H9 (cell line): ENCODE measurements around the gene LUZP2. TPM values are rescaled to one million over a fixed set of nuclear protein-coding genes. Genes with fewer than 3 reads are reported as not detected.

Experiments used
- DNase-seq: peaks from one replicate; pipeline ENCODE4 v3.0.0-alpha.2; 2017
- H2AFZ ChIP-seq: one replicate; pipeline ENCODE4 v1.6.1; 2013; ENCODE audit warnings: mild to moderate bottlenecking, low read length, control low read depth, moderate library complexity
- H2AK5ac ChIP-seq: 2 replicates; pipeline ENCODE4 v1.6.1; 2013; ENCODE audit warnings: low read length, control low read depth, mixed read lengths; ENCODE audit not compliant: insufficient read length
- H2BK120ac ChIP-seq: one replicate; pipeline ENCODE4 v1.6.1; 2013; ENCODE audit warnings: low read depth, mild to moderate bottlenecking, low read length, control low read depth, inconsistent platforms; ENCODE audit not compliant: poor library complexity, severe bottlenecking
- H2BK12ac ChIP-seq: 2 replicates; pipeline ENCODE4 v1.6.1; 2013; ENCODE audit warnings: low read length, control low read depth, mixed read lengths, low read depth; ENCODE audit not compliant: insufficient read length
- H2BK15ac ChIP-seq: 2 replicates; pipeline ENCODE4 v1.6.1; 2013; ENCODE audit warnings: low read depth, low read length, control low read depth
- H2BK20ac ChIP-seq: one replicate; pipeline ENCODE4 v1.6.1; 2013; ENCODE audit warnings: low read depth, mild to moderate bottlenecking, low read length, control low read depth, inconsistent platforms; ENCODE audit not compliant: poor library complexity, severe bottlenecking
- H2BK5ac ChIP-seq: 2 replicates; pipeline ENCODE4 v1.6.1; 2013; ENCODE audit warnings: low read length, control low read depth, mixed read lengths; ENCODE audit not compliant: insufficient read length
- H3K14ac ChIP-seq: 2 replicates; pipeline ENCODE4 v1.6.1; 2013; ENCODE audit warnings: low read length, control low read depth; ENCODE audit not compliant: insufficient read depth
- H3K18ac ChIP-seq: 2 replicates; pipeline ENCODE4 v1.6.1; 2013; ENCODE audit warnings: low read depth, mild to moderate bottlenecking, mixed read lengths, low read length, control low read depth; ENCODE audit not compliant: insufficient read length
- H3K23ac ChIP-seq: 2 replicates; pipeline ENCODE4 v1.6.1; 2013; ENCODE audit warnings: low read length, control low read depth, mixed read lengths, low read depth; ENCODE audit not compliant: insufficient read length
- H3K23me2 ChIP-seq: 2 replicates; pipeline ENCODE4 v1.6.1; 2013; ENCODE audit warnings: low read depth, mild to moderate bottlenecking, mixed read lengths, low read length, control low read depth; ENCODE audit not compliant: insufficient read length, poor library complexity, severe bottlenecking
- H3K27ac ChIP-seq: 2 replicates; pipeline ENCODE4 v1.5.1; 2013; ENCODE audit warnings: low read length, control low read depth, mixed read lengths, low read depth; ENCODE audit not compliant: insufficient read length
- H3K27me3 ChIP-seq: 2 replicates; pipeline ENCODE4 v1.6.1; 2013; ENCODE audit warnings: low read length, control low read depth, inconsistent platforms; ENCODE audit not compliant: insufficient read depth
- H3K4ac ChIP-seq: 2 replicates; pipeline ENCODE4 v1.6.1; 2013; ENCODE audit warnings: low read depth, mild to moderate bottlenecking, control low read depth, inconsistent platforms, low read length, moderate library complexity
- H3K4me1 ChIP-seq: 2 replicates; pipeline ENCODE4 v1.6.1; 2013; ENCODE audit warnings: low read length, control low read depth, inconsistent platforms; ENCODE audit not compliant: insufficient read depth
- H3K4me2 ChIP-seq: 2 replicates; pipeline ENCODE4 v1.6.1; 2013; ENCODE audit warnings: low read length, control low read depth, mixed read lengths; ENCODE audit not compliant: insufficient read length, insufficient read depth
- H3K56ac ChIP-seq: 2 replicates; pipeline ENCODE4 v1.6.1; 2013; ENCODE audit warnings: low read depth, mild to moderate bottlenecking, mixed read lengths, low read length, control low read depth; ENCODE audit not compliant: insufficient read length
- H3K79me1 ChIP-seq: 2 replicates; pipeline ENCODE4 v1.6.1; 2013; ENCODE audit warnings: low read depth, mild to moderate bottlenecking, moderate library complexity, low read length, control low read depth, inconsistent platforms; ENCODE audit not compliant: insufficient read depth, poor library complexity, severe bottlenecking
- H3K79me2 ChIP-seq: 2 replicates; pipeline ENCODE4 v1.6.1; 2013; ENCODE audit warnings: low read length, control low read depth, inconsistent platforms; ENCODE audit not compliant: insufficient read depth
- H3K9ac ChIP-seq: 2 replicates; pipeline ENCODE4 v1.6.1; 2013; ENCODE audit warnings: low read length, control low read depth, mixed read lengths; ENCODE audit not compliant: insufficient read length; ENCODE audit errors: extremely low read depth
- H3K9me3 ChIP-seq: one replicate; pipeline ENCODE4 v1.6.1; 2013; ENCODE audit warnings: low read depth, low read length, inconsistent platforms; ENCODE audit not compliant: control insufficient read depth
- H3T11ph ChIP-seq: one replicate; pipeline ENCODE4 v1.6.1; 2013; ENCODE audit warnings: mild to moderate bottlenecking, low read length, control low read depth, inconsistent platforms
- H4K20me1 ChIP-seq: one replicate; pipeline ENCODE4 v1.6.1; 2013; ENCODE audit not compliant: control insufficient read depth, insufficient read length, insufficient read depth
- H4K5ac ChIP-seq: 2 replicates; pipeline ENCODE4 v1.6.1; 2013; ENCODE audit warnings: low read depth, mild to moderate bottlenecking, mixed read lengths, low read length, control low read depth; ENCODE audit not compliant: insufficient read length
- H4K8ac ChIP-seq: replicated peaks from 2 replicates; pipeline ENCODE4 v1.6.1; 2013; ENCODE audit warnings: low read length, control low read depth, mixed read lengths, low read depth; ENCODE audit not compliant: insufficient read length
- H4K91ac ChIP-seq: 2 replicates; pipeline ENCODE4 v1.6.1; 2013; ENCODE audit warnings: low read depth, mild to moderate bottlenecking, moderate library complexity, mixed read lengths, low read length, control low read depth; ENCODE audit not compliant: insufficient read length
- H3K27ac Mint-ChIP-seq, 3 experiments: 2 replicates in 2 of 3; 3 replicates in 1 of 3; pipeline ENCODE4 v1.8.0; 2020 to 2021; ENCODE audit warnings: mixed read lengths in 3 of 3, mild to moderate bottlenecking in 1 of 3, moderate library complexity in 1 of 3
- H3K27me3 Mint-ChIP-seq: 2 replicates; pipeline ENCODE4 v1.8.0; 2021; ENCODE audit warnings: low read depth, mild to moderate bottlenecking, moderate library complexity, mixed read lengths
- H3K36me3 Mint-ChIP-seq, 3 experiments: 2 replicates in 2 of 3; 3 replicates in 1 of 3; pipeline ENCODE4 v1.8.0; 2020 to 2021; ENCODE audit warnings: low read depth in 3 of 3, mixed read lengths in 3 of 3; ENCODE audit not compliant: insufficient read depth in 1 of 3
- H3K4me1 Mint-ChIP-seq, 2 experiments: 2 replicates each; pipeline ENCODE4 v1.8.0; 2020; ENCODE audit warnings: mixed read lengths in 2 of 2
- H3K4me3 Mint-ChIP-seq, 2 experiments: 2 replicates in 1 of 2; 3 replicates in 1 of 2; pipeline ENCODE4 v1.8.0; 2020 to 2021; ENCODE audit warnings: mild to moderate bottlenecking in 2 of 2, mixed read lengths in 2 of 2, moderate library complexity in 1 of 2
- H3K9me3 Mint-ChIP-seq, 2 experiments: 2 replicates in 1 of 2; 3 replicates in 1 of 2; pipeline ENCODE4 v1.8.0; 2020; ENCODE audit warnings: mild to moderate bottlenecking in 2 of 2, mixed read lengths in 2 of 2, moderate library complexity in 1 of 2
- CTCF ChIP-seq: fragments of 200-600 bp; sonication (generic); conservative IDR thresholded peaks from 3 replicates; pipeline ENCODE4 v1.8.0; 2021; ENCODE audit warnings: antibody characterized with exemption, mild to moderate bottlenecking
- WGBS: extraction: QIAGEN DNeasy Blood & Tissue Kit; methylation state at CpG from one replicate; pipeline ENCODE4 v1.1.7; 2013; ENCODE audit warnings: missing lambda C conversion rate, low lambda C conversion rate, mixed read lengths; ENCODE audit not compliant: insufficient read length; ENCODE audit errors: extremely low coverage; 5-methylcytosine and 5-hydroxymethylcytosine counted together
- total RNA-seq: library from RNA; stranded (reverse); gene quantifications from 2 replicates; pipeline ENCODE4 v1.2.1, GENCODE V29; 2021

Gene LUZP2
- total RNA-seq, 1 experiment from 2014 or later, result 25.4 TPM

GRCh38 chr11:24683583-24683982 is 186.7 kb downstream of the LUZP2 start:
- Histone ChIP-seq H2BK20ac (no peak overlapping the region), H2AFZ (no peak overlapping the region), H2BK12ac (no peak overlapping the region), H3K9me3 (no peaks in the 10 kb centered on the region), H2AK5ac (no peak overlapping the region), H2BK15ac (no peak overlapping the region), H2BK120ac (no peak overlapping the region), H3K4me1 (no peaks in the 10 kb centered on the region; the same call in 1 of the 2 replicates), H4K8ac (no peak overlapping the region), H2BK5ac (no peak overlapping the region), H3K79me1 (no peaks in the 10 kb centered on the region), H3K27me3 (no peaks in the 10 kb centered on the region), H3K9ac (no peak overlapping the region), H3K14ac (no peak overlapping the region), H3K56ac (no peak overlapping the region), H3K18ac (no peak overlapping the region), H3K23ac (no peak overlapping the region), H3K4me2 (no peak overlapping the region), H3K23me2 (no peaks in the 10 kb centered on the region), H4K91ac (no peak overlapping the region), H3T11ph (no peak overlapping the region), H4K5ac (no peak overlapping the region), H3K27ac (no peak overlapping the region), H4K20me1 (no peaks in the 10 kb centered on the region), H3K4ac (no peak overlapping the region), H3K79me2 (no peaks in the 10 kb centered on the region)
- no peak overlapping the region for H3K4me3 Mint-ChIP-seq
- no peak overlapping the region for H3K27ac Mint-ChIP-seq
- TF ChIP-seq CTCF, result no peak
- no CpG with 5 or more reads among the region's 1 CpG for WGBS
- H3K4me1 Mint-ChIP-seq, result peaks cover 49 to 63% of the 10 kb centered on the region in 2 experiments
- no peaks in the 10 kb centered on the region for H3K9me3 Mint-ChIP-seq
- no peaks in the 10 kb centered on the region for H3K27me3 Mint-ChIP-seq
- no peak for DNase-seq
- H3K36me3 Mint-ChIP-seq, result no peaks in the 10 kb centered on the region
